SK-N-SH (cell line): ENCODE data around the gene GLCCI1. TPM values are rescaled to one million over a fixed set of nuclear protein-coding genes. Genes with fewer than 3 reads are reported as not detected.

ENCODE experiments used
- CTCF ChIA-PET: fragments of 300-600, 350-600 bp; formaldehyde crosslinking; extraction: SDS; loops from one replicate; lab custom pipeline; 2021; lab: Yijun Ruan, JAX
- POLR2A ChIA-PET: fragments of 350-600 bp; sonication (Branson Sonifier 250); formaldehyde crosslinking; extraction: SDS; loops from one replicate; lab custom pipeline; 2020; ENCODE audit warnings: antibody characterized with exemption, inconsistent platforms; lab: Yijun Ruan, JAX
- DNase-seq: peaks from one replicate; pipeline ENCODE4 v3.0.0; 2012
- H2AFZ ChIP-seq: fragments of 200-600 bp; sonication (generic); 2 replicates; pipeline ENCODE4 v1.8.1; 2016; ENCODE audit warnings: antibody characterized with exemption, mild to moderate bottlenecking, low read depth
- H3F3A ChIP-seq: fragments of 200-600 bp; sonication (generic); replicated peaks from 2 replicates; pipeline ENCODE3; 2016; ENCODE audit warnings: antibody characterized with exemption, mild to moderate bottlenecking; ENCODE audit not compliant: insufficient read depth
- H3K27ac ChIP-seq, 2 experiments: fragments of 200-500 bp in 1 of 2; fragments of 200-600 bp in 1 of 2; sonication (Bioruptor generic) in 1 of 2; sonication (generic), shearing (Covaris generic) in 1 of 2; 2 replicates each; pipeline versions ENCODE4 v1.5.1 to v1.6.1; 2014 to 2016; ENCODE audit warnings: low read depth in 2 of 2, inconsistent platforms in 1 of 2, low read length in 1 of 2, mild to moderate bottlenecking in 1 of 2, mixed read lengths in 1 of 2
- H3K27me3 ChIP-seq: fragments of 200-600 bp; sonication (generic), shearing (Covaris generic); 2 replicates; pipeline ENCODE4 v1.6.1; 2016; ENCODE audit warnings: mixed run types; ENCODE audit not compliant: insufficient read depth
- H3K36me3 ChIP-seq, 2 experiments: fragments of 200-500 bp in 1 of 2; fragments of 200-600 bp in 1 of 2; sonication (Bioruptor generic) in 1 of 2; sonication (generic) in 1 of 2; replicated peaks in 1 of 2; 2 replicates each; pipeline versions ENCODE3 to v1.5.1; 2014 to 2016; ENCODE audit warnings: low read length in 1 of 2, mild to moderate bottlenecking in 1 of 2; ENCODE audit not compliant: insufficient read depth in 2 of 2, control insufficient read depth in 1 of 2
- H3K4me1 ChIP-seq, 2 experiments: fragments of 200-500 bp in 1 of 2; fragments of 200-600 bp in 1 of 2; sonication (Bioruptor generic) in 1 of 2; sonication (generic), shearing (Covaris generic) in 1 of 2; 2 replicates each; pipeline versions ENCODE4 v1.5.1 to v1.6.1; 2014 to 2016; ENCODE audit warnings: low read depth in 1 of 2, low read length in 1 of 2, mixed run types in 1 of 2; ENCODE audit not compliant: insufficient read depth in 2 of 2, control insufficient read depth in 1 of 2
- H3K4me2 ChIP-seq: fragments of 200-600 bp; sonication (generic), shearing (Covaris generic); 2 replicates; pipeline ENCODE4 v1.6.1; 2017; ENCODE audit warnings: mixed run types
- H3K4me3 ChIP-seq, 2 experiments: fragments of 200-500 bp in 1 of 2; fragments of 200-600 bp in 1 of 2; sonication (Bioruptor generic) in 1 of 2; sonication (generic), shearing (Covaris generic) in 1 of 2; 2 replicates each; pipeline versions ENCODE4 v1.5.1 to v1.8.1; 2014 to 2016; ENCODE audit warnings: low read depth in 2 of 2, inconsistent platforms in 1 of 2, low read length in 1 of 2, mild to moderate bottlenecking in 1 of 2, mixed read lengths in 1 of 2, moderate library complexity in 1 of 2
- H3K79me2 ChIP-seq: fragments of 200-600 bp; sonication (generic); 2 replicates; pipeline ENCODE4 v1.8.1; 2017; ENCODE audit warnings: mild to moderate bottlenecking; ENCODE audit not compliant: insufficient read depth
- H3K9ac ChIP-seq: fragments of 200-600 bp; sonication (generic); 2 replicates; pipeline ENCODE4 v1.6.1; 2017; ENCODE audit warnings: mixed run types
- H3K9me2 ChIP-seq: fragments of 200-600 bp; sonication (generic); 2 replicates; pipeline ENCODE4 v1.6.1; 2017; ENCODE audit warnings: mixed run types
- H3K9me3 ChIP-seq: fragments of 200-600 bp; sonication (generic); 2 replicates; pipeline ENCODE4 v1.6.1; 2017; ENCODE audit warnings: mixed run types, mild to moderate bottlenecking, moderate library complexity
- H4K20me1 ChIP-seq: fragments of 200-600 bp; sonication (generic); 2 replicates; pipeline ENCODE4 v1.6.1; 2017; ENCODE audit warnings: mild to moderate bottlenecking, mixed run types; ENCODE audit not compliant: insufficient read depth
- CHD2 ChIP-seq: fragments of 150-350 bp; IDR thresholded peaks from 2 replicates; pipeline ENCODE4 v1.6.1; 2018; ENCODE audit warnings: low read length; ENCODE audit not compliant: partially characterized antibody
- CTCF ChIP-seq: fragments of 200-600 bp; sonication (generic); IDR thresholded peaks from 2 replicates; pipeline ENCODE4 v1.6.1; 2017; ENCODE audit warnings: antibody characterized with exemption, mild to moderate bottlenecking, moderate library complexity
- FOSL2 ChIP-seq: IDR thresholded peaks from 2 replicates; pipeline ENCODE4 v1.4.0; 2012; ENCODE audit warnings: low read depth, mild to moderate bottlenecking, moderate library complexity, borderline replicate concordance
- FOXM1 ChIP-seq: IDR thresholded peaks from 2 replicates; pipeline ENCODE4 v1.4.0; 2012; ENCODE audit warnings: low read depth, mild to moderate bottlenecking
- GABPA ChIP-seq: IDR thresholded peaks from 2 replicates; pipeline ENCODE4 v1.4.0; 2012; ENCODE audit warnings: low read depth, mild to moderate bottlenecking
- MAX ChIP-seq: IDR thresholded peaks from 2 replicates; pipeline ENCODE4 v1.4.0; 2012; ENCODE audit warnings: low read depth
- MEF2A ChIP-seq: IDR thresholded peaks from 2 replicates; pipeline ENCODE4 v1.4.0; 2012; ENCODE audit warnings: low read depth, borderline replicate concordance
- NFIC ChIP-seq: IDR thresholded peaks from 2 replicates; pipeline ENCODE4 v1.4.0; 2012; ENCODE audit warnings: borderline replicate concordance
- POLR2AphosphoS5 ChIP-seq: IDR thresholded peaks from 2 replicates; pipeline ENCODE4 v1.6.1; 2012; ENCODE audit warnings: low read depth, low read length
- RAD21 ChIP-seq: IDR thresholded peaks from 2 replicates; pipeline ENCODE4 v1.6.1; 2012; ENCODE audit warnings: mild to moderate bottlenecking, low read length
- REST ChIP-seq: IDR thresholded peaks from 2 replicates; pipeline ENCODE4 v1.6.1; 2012; ENCODE audit warnings: mild to moderate bottlenecking, low read depth, low read length, moderate library complexity
- RFX5 ChIP-seq: IDR thresholded peaks from 2 replicates; pipeline ENCODE4 v1.6.1; 2012; ENCODE audit warnings: mild to moderate bottlenecking, improper control_type of control experiment, low read length
- SIN3A ChIP-seq: IDR thresholded peaks from 2 replicates; pipeline ENCODE4 v1.6.1; 2012; ENCODE audit warnings: low read depth, mild to moderate bottlenecking, low read length, moderate library complexity, borderline replicate concordance
- SMC3 ChIP-seq: IDR thresholded peaks from 2 replicates; pipeline ENCODE4 v1.6.1; 2012; ENCODE audit warnings: low read depth, low read length, improper control_type of control experiment
- TCF12 ChIP-seq: IDR thresholded peaks from 2 replicates; pipeline ENCODE4 v1.4.0; 2012
- TEAD4 ChIP-seq: IDR thresholded peaks from 2 replicates; pipeline ENCODE4 v1.4.0; 2012; ENCODE audit warnings: mild to moderate bottlenecking, borderline replicate concordance; ENCODE audit not compliant: insufficient read depth
- USF1 ChIP-seq: IDR thresholded peaks from 2 replicates; pipeline ENCODE4 v1.4.0; 2012; ENCODE audit warnings: low read depth, borderline replicate concordance
- USF2 ChIP-seq: fragments of 150-350 bp; IDR thresholded peaks from 2 replicates; pipeline ENCODE4 v1.6.1; 2017; ENCODE audit warnings: antibody characterized with exemption, low read length, low read depth, borderline replicate concordance
- YY1 ChIP-seq: IDR thresholded peaks from 2 replicates; pipeline ENCODE4 v1.4.0; 2012; ENCODE audit warnings: low read depth, mild to moderate bottlenecking
- ZBTB33 ChIP-seq: IDR thresholded peaks from 2 replicates; pipeline ENCODE4 v1.4.0; 2012; ENCODE audit warnings: low read depth, borderline replicate concordance
- polyA plus RNA-seq, 3 experiments: library from polyadenylated mRNA; depleted of rRNA; stranded (reverse); fragments of >200 nt; gene quantifications; 2 replicates each; pipeline ENCODE4 v1.2.3, GENCODE V29; 2012

GLCCI1 gene
- polyA plus RNA-seq, 1 of the 3 experiments (the other 2 are of a cell fraction) = 5.5 TPM

GRCh38 chr7:7988706-7989105, 20.1 kb downstream of the GLCCI1 start:
- no peaks in the 10 kb centered on the region for H3F3A ChIP-seq
- no peak overlapping the region for H3K4me3 ChIP-seq
- H3K27ac ChIP-seq = 0 out of 4 replicates have a peak overlapping the region, but pooled peaks of 1 of the 2 experiments have one; percentile 7
- no peaks in the 10 kb centered on the region for H3K9me2 ChIP-seq
- no peak overlapping the region for H3K9ac ChIP-seq
- TF ChIP-seq SMC3 (no peak), REST (no peak), USF1 (no peak), RFX5 (no peak), ZBTB33 (no peak), CTCF (no peak), TEAD4 (no peak), FOSL2 (no peak), CHD2 (no peak), GABPA (no peak), MAX (no peak), NFIC (no peak), SIN3A (no peak), YY1 (no peak), USF2 (no peak), MEF2A (no peak), POLR2AphosphoS5 (no peak), RAD21 (no peak), FOXM1 (no peak), TCF12 (no peak)
- no peaks in the 10 kb centered on the region for H3K27me3 ChIP-seq
- DNase-seq = no peak
- POLR2A ChIA-PET = no interaction called here
- CTCF ChIA-PET = interaction anchor here (1.5 to 1.6 kb wide), 2 partner anchors 11 to 307 kb away, joined by 4 to 7 read pairs; no protein-coding TSS in a partner anchor
- H3K9me3 ChIP-seq = peaks cover 12% of the 10 kb centered on the region
- H3K36me3 ChIP-seq = peaks cover 12 to 16% of the 10 kb centered on the region in 2 experiments
- peaks cover 11% of the 10 kb centered on the region; the same call in 1 of the 2 replicates for H3K79me2 ChIP-seq
- peaks cover 0 to 10% of the 10 kb centered on the region in 2 experiments; a peak in 2 of 4 replicates for H3K4me1 ChIP-seq
- H2AFZ ChIP-seq = no peak overlapping the region
- H3K4me2 ChIP-seq = no peak overlapping the region
- H4K20me1 ChIP-seq = no peaks in the 10 kb centered on the region
